DMS153 treated with DMSO at 0.1 percent for 48 hours (cell line): ENCODE measurements around the gene EDIL3.

Experiments used
- DNase-seq: peaks from one replicate; lab custom pipeline; 2025; ENCODE audit not compliant: unreplicated experiment; lab: John Stamatoyannopoulos, UW

Gene EDIL3

GRCh38 chr5:84384604-84385575, at the start of gene EDIL3:
TSS of gene EDIL3 (minus strand) at chr5:84384880. CDS start at chr5:84384374, 506 bp downstream.
- no peak for DNase-seq

DNA sequence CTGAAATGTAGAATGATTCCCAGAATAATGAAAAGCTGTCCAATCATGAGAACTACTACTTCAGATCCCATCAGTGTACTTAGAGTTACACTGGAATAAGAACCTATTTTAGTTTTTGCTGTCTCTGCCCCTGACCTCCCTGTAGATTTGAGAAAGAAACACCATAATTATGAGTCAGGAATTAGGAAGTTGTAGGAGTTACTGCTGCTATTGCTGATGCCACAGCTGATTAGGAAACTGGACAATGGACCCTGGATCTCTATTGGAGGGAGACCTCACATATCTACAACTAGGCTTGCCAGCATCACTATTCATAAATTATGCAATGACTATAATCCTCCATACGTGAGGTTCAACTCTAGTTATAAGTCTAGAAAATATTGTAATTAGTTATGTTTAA, 48.8 kb upstream of the EDIL3 start:
- no peak for DNase-seq

- DNase-seq = no peak
Observed at GRCh38 chr5:84430863-84431663, 46.4 kb upstream of the EDIL3 start.

DNA sequence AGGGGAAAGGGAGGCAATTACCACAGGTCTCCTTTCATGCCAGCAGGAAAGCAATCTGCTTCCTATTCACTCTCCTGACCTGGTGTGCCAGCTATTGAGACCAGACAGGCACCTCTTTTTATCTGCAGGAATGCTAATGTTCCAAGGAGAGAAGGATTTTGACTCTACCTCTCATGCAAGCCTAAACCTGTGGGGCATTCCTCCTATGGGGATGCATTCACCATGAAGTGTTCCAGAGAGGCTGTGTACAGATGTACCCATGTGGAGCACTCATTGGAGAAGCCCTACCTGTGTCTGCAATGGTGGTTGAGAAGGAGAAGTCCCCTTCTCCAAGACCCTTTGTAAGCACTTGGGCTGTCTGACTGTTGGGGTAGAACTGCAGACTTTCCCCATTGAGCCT, 45.4 kb upstream of the EDIL3 start:
- no peak for DNase-seq

DNA sequence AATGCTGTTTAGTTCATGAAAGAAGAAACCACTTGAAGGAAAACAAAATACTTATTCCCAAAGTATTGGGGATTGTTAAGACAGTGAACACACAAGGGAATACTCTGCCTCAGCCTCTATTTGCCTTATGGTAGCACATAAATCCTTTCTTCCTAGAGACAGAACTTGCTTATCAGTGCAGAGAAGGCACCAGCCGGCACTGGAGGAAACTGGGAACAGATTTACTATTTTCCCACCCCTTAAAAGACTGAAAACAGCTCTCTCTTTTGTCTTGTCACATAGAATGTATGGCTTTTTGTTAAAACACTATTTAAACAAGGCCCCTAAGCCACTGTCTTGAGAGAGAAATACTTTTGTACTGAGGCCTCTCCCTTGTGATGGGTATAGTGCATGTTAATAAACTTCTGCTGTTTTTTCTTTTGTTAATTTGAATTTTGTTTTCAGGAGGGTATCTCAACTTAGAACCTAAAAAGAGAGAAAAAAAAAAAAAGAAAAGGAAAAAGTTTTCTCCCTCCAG, 40.7 kb upstream of the EDIL3 start:
- DNase-seq = no peak

- no peak for DNase-seq
Observed at GRCh38 chr5:84419742-84420141, 35.1 kb upstream of the EDIL3 start.

GRCh38 chr5:84411832-84412605, 27.3 kb upstream of the EDIL3 start:
- no peak for DNase-seq

- DNase-seq = no peak
Observed at GRCh38 chr5:84406111-84406510, 21.4 kb upstream of the EDIL3 start.

- no peak for DNase-seq
Observed at GRCh38 chr5:84403773-84404172, 19.1 kb upstream of the EDIL3 start.

DNA sequence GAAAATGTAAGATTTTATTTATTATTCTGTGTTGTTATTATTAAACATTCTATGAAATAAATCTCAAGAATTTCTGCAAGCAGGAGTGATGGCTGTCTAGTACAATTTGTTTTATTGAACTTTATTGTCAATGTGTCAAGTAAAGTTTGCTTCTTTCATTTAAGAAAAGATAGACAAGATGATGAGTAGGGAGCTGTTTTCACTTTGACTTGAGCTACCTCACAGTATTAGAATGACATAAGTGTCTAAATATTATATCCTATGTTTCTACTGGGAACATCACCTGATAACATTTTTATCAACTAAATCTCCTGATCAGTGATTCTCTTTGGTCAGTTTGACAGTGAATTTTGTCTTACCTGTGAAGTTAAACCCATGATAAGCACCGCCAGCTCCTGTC, 12.7 kb upstream of the EDIL3 start:
- DNase-seq = no peak

DNA sequence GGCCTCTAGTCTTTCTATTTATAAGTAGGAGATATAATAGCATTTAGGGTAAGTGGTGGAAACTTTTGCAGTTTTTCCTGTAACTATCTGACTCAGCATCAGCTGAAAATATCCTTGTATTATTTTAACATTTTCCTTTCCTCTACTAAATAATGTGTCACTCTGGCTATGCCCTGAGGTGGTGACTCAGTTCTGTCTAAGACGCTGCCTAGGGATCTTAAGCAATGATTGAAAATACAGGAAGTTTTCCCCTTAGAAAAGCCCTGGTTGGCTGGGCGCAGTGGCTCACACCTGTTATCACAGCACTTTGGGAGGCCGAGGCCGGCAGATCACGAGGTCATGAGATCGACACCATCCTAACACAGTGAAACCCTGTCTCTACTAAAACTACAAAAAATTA, 9.3 kb upstream of the EDIL3 start:
- DNase-seq = no peak

- DNase-seq = no peak
Observed at GRCh38 chr5:84392836-84393235, 8.2 kb upstream of the EDIL3 start.

DNA sequence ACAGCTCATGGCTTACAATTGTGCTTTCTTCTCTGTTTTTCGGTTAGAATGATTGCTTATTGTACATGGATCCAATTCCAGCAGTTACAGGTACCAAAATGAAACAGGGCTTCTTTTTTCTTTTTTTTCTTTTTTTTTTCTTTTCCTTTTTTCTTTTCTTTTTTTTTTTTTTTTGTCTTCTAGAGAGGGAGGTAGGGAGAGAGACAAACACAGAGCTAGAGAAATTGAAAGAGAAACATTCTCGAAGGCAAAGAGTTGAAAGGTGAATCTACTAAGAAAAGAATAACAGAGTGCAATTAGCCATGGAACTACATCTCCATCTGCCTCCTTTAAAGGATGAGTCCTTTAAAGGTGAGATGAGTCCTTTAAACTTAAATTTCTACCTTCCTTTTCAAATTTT, 1.0 kb upstream of the EDIL3 start:
- no peak for DNase-seq

DNA sequence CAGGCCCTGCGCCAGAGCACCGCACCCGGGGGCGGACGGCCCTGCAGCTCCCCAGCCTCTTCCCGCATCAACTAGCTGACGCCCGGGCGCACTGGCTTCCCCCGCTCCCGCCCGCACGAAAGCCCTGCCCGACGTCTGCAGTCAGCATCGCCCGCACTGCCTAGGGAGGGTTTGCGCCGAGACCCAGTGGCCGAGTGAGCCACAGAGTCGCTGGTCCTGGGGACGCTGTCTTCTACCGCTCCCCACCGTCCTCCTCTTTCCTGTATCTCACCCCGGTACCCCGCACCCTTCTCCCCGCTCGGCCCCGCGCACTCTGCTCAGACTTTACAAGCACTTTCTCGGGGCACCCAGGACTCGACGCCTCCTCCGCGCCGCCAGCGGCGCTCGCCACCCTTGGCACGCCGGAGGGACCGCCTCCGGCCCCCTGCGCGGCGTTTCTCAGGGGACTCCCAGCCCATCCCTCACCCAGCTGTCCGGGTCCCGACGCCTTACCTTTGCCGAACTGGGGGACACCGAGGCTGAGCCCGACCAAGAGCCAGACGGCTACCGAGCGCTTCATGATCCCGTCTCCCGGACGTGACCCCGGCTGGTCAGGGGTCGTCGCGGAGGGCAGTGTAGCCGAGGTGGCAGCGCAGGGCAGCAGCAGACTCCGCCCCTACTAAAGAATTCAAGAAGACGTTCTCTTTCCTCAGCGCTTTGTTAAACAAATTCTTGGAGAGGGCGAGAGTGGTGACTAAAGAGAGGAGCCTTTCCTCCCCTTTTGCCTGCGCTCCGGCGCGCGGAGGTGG, 670 bp downstream of the EDIL3 start:
- DNase-seq = no peak

DNA sequence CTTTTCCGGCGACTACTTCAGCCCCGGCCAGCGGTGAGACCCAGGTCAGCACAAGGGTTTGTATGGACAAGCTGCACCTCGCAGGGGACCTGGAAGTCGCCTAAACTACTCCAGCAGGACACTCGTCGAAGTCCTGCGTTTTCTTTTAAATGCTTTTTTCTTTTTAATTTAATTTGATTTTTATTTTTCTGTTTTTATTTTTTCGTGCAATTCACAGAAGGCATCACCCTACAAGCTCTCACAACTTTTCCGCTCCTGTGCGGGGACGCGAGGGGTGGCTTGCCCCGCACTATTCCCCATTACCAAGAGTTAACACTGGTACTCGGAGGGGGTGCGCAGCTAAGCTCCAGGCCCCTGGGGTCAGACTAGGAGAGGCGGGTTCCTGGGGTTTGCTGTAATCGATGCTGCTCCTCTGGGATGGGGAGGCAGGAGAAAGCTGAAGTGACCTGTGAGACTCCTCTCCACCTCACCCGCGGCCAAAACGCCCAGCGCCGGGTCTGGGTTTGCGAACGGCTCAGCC, 1.3 kb downstream of the EDIL3 start:
- no peak for DNase-seq

DNA sequence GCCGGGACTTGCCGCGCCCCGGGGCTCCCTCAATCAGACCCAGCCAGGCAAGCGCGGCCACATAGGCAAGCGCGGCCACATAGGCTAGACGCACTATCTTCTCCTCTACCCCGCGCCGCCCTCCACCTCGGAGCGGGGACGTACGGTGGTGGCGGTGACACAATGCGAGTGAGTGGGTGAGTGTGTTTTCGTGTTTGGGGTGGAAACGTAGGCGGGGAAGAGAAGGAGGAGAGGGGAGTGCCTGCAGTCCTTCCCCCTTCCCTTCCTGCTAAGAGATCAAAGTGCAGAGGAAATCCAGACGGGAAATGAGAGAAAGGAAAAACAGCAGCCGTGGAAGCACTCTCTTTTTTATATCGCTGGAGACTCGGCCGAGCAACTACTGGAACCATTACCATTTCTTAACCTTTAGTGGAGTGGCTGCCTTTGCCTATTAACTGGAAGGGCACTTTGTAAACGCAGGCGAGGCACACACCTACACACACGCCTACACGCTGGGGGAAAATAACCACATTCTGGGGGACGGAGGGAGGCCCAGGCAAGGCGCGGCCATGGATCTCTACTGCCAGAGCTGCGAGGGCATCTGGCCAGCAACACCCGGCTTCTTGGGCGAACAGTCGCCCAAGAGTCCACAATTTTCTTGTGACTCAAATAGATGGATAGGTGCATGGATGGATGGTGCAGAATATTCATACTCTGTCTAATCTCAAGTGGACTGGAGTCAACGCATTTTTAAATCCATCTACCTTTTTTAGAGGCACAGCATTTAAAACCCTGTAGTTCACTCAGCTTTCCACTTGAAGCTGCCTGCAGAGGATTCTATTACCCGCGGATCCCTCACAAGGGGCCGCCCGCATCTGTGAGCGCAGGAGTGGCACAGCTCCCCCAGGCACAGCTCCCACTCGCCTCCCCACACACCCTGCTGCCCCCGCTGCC, 2.1 kb downstream of the EDIL3 start:
- no peak for DNase-seq

- no peak for DNase-seq
Observed at GRCh38 chr5:84381502-84382362, 2.9 kb downstream of the EDIL3 start.

DNA sequence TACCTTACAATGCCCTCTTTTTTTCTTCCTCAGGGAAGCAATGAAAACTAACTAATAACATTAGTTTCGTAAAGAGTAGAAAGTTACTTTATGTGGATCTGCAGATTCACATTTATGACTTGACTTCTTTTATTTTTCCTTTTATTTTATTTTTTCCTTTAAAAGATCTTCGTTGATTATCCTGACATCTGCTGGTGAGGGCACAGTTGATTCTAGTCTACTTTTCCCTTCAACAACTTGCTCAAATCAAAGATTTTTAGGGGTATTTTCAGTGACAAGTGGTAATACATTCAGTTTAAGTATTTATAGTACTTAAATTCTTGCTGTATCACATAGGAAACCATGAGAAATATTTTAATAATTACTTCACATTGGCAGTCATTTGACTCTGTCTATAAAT, 4.9 kb downstream of the EDIL3 start:
- DNase-seq = no peak
